Measurements from ENCODE around the gene RXRB. TPM values are rescaled to one million over a fixed set of nuclear protein-coding genes. Genes with fewer than 3 reads are reported as not detected.

RXRB gene
- total and polyA plus RNA-seq, 2 of the 8 experiments (the other 6 are each of a cell fraction or from before 2014, with no cell fraction given) = 13.0 to 18.1 TPM

- no peak for TF ChIP-seq ATF2 (IDR thresholded peaks at IDR 0.05; ENCODE audit: low read length)
Observed at GRCh38 chr6:33169291-33170175, 30.9 kb downstream of the RXRB start (continued).

Measured in H1 (cell line).